GM21825 (cell line): Measurements from ENCODE around the gene EHD3.
A peak's percentile ranks its signal among the peaks of the same experiment; 100 is the strongest.

ENCODE experiments used
- ATAC-seq: cut with Tn5 transposase; IDR thresholded peaks from one replicate; pipeline ENCODE4 v1.9.1; 2021; ENCODE audit warnings: mild to moderate bottlenecking, moderate library complexity; ENCODE audit not compliant: unreplicated experiment

The EHD3 gene

DNA sequence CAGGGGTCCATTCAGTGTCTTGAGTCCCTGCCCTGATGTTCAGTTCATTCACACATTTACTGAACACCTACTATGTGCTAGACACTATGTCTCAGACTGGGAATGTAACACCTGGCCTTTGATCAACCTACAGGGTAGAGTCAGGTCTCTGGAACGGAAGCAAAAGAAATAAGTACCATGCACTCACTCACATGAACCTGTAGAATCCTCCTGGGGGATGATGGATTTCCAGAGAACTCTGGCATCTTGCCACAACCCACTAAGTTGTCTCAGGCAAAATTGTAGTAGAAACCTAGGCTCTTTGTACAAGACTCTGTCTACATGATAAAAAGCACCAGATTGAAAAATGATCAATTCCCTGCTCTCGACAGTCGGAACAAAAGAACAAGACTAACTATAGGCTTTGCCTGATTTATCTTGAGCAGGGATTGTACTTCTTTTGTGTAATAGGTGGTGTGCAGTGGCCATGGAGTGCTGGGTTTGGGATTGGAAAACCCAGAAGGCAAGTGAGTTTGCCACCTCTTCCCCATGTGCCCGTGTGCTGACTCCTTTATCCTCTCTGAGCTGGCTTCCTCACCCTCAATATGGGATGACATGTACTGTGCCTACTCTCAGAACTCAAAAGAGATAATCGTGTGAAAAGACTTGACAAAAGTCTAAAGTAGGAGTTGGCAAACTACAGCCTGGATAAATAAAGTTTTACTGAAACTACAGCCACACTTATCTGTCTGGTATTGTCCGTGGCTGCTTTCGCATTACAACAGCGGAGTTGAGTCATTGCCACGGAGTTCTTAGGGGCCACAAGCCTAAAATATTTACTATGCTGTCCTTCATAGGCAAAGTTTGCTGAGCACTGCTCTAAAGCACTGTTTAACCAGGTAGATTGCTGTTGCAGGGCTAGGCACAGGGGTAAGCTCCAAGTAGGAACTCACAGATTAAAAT, 21.0 kb upstream of the EHD3 start:
- no peak for ATAC-seq

DNA sequence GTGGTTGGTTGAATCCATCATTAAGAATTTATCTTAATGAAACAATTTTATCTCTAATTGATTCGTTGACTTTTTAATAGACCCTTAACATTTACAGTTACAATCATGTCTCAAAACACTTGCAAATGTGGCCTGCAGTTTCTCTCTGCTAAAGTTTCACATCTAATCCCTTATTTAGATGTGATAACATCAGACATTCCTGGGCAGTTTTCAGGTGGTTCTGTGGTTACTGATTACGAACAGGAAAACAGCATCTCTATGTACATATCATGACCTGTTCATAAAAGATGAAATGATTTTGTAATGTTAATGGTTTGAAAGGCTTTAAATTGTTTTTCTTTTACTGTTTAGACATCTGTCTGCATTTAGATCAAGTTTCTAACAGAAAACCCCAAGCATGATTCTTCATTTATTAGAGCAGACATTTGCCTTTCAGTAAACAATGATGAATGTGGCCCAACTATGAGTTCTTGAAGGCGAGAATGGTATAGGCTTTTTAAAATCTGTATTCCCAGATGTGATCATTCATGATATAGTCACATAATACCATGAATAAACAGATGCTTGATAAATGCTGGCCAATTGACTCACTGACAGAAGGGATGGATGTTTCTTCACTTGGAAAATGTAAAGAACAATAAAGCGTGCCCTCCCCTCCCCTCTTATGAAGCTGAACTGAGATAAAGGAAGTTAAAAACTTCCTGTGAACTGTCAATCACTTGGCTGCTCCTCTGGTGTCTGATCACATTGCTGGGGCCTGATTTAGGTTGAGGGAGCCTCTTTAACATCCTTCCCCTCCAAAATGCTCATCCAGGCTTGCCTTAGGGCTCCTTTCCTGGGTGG, 20.1 kb upstream of the EHD3 start:
- ATAC-seq: no peak

DNA sequence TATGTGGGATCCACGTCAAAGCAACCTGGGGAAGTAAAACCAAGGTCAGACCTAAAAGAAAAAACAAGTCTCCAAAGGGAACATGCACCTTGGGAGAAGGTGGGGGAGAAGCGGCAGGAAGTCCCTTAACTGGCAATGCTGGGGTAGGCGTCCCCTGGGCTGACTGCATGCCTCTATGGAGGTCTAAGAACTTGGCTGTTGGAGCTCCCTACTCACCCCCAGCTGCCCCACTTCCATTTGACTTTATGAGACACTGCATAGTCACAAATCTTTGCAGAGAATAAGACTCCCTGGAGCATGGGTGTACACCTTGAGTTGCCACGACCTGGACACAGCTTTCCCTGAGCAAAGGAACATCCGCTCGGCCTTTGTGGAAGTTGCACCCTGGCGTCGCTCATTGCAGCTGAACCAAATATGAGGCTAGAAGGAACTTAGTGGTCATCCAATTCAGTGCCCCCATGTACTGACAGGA, 19.5 kb upstream of the EHD3 start:
- no peak for ATAC-seq

DNA sequence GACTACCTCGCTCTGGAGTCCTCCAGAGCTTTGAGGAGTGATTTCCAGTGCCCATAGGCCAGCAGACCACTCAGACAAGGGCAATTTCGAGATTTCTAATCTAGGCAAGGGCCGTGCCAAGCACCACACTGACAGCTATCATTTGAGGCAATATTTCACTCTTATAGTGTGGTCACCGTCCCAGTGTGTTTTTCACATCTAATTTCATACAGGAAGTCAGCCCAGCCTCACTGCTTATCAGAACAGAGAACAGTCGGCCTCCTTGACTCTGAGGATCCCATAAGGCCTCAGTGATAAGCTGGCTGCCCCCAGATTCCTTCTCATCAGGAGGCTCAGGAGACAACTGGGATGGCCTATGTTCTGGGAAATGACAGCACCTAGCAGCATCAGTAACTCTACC, 17.2 kb upstream of the EHD3 start:
- ATAC-seq: peak; percentile 40

DNA sequence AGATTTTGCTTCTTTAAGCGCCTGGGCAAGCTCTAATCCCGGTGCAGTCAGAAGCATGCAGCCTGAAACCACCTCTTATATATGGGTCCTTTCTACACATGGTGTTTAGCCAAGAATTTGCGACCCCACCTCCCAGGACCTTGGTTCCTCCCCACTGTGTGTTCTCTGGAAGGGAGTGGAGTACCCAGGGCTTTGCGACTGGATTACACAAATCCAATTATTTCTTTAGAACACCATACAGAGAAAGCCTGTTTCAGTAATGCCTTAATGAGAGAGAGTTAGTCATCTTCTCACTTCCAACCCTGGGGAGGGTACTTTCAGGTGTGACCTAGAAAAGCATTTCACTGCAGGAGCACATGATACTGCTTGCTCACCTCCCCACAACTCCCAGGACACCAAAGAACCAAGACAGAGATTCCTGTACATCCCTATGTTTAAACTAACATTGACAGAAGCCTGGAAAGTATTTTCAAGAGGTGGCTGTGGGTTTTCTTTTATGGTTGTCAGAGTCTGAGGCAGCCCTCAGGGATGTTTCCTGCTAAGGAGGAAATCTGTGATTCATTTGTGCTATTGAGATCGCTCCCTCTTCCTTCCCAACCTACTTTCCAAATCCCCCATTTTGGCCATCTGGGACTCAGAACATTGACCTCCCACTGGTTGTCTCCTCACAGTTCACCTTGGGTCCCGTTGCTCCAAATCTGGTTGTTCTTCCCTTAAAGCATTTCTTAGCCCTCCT, 16.3 kb upstream of the EHD3 start, which contains the start of gene CAPN14:
CAPN14 (minus strand) TSS at position 51 of the 736 bp plus-strand sequence. CDS start 12,068 bp downstream, outside the sequence.
- ATAC-seq: no peak

DNA sequence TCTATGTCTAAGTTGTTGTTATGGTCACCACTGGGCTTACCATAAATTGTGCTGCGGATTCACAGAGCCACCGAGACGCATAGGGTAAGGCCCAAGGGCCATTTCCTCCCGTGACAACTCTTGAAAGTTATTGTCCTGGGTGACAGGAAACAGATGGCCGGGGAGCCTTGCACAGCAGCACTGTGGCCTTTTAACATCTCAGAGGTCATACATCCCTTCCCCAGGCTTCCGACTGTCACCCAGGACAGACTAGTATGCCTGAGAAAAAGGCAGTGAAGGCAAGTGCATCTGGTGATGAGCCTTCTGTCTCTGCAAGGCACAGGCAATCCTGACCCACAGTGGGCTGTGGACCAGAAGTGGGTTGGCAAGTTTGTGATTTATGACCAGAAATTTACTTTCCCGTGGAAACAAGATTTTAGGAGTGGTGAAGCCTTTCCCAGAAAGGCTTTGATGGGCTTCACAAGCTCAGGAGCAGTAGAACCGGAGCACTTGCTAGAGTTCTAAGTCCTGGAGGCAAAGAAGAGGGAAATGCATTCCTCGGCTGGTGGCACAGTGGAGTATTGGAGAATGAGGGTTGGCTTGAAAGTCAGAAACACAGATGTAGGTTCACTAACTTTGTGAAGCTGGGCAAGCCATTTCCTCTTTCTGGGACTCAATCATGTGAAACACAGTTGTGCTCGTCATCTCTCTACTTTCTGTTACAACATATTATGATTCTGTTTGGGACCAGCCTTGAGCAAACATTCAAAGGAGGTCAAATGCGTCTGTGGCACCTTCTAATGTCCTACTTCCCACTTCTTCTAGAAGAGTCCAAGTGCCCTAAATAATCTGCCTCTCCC, 14.6 kb upstream of the EHD3 start:
- peak; percentile 73 for ATAC-seq

DNA sequence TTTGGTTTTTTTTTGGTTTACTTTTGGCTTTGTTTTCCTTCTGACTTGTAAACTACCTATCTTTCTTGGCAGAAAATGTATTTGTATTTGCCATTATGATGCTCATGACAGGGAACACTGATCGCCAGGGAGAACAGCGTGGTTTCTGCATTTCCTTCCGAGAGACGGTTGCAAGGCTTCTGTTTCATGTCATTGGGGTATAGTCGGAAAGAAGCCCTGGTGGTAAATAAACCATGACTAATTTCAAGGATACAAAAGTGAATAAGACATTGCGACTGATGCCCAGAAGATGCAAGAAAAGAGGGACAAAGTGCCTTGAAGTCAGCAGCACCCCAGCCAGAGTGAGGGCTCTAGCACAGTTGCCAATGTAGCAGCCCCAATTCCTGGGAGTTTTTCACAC, 12.4 kb upstream of the EHD3 start:
- ATAC-seq: no peak

DNA sequence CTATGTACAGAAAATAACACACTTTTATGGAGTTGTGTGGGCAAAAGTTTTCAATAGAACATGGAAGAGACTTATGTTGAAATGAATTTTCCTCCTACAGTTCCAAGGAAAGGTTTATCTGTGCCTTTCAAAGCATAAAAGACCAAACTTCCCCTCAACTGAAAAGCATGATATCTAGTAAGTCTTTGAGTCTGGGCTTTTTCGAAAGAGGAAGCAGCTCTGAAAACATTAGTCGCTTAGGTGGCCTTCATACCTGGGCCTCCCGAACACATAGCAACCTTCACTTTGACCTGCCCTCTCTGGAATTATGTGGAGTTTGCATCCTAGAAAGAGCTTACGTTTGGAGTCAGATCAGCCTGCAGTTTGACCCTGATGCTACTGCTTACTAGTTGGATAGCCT, 11.9 kb upstream of the EHD3 start:
- ATAC-seq: no peak

DNA sequence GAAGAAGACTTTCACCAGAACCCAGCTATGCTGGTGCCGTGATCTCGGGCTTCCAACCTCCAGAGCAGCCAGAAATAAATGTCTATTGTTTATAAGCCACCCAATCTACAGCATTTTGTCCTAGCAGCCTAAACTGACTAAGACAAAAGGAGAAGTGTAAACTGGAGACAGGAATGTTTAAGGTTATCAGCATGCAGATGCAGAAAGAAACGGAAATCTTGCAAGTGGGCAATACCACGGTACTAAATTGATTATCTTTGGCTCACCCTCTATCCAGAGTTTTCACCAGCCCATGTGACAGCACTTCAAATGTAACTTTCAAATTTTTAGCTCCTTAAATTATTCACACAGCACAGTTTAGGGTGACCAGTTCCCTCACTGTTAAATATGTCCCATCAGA, 10.9 kb upstream of the EHD3 start:
- no peak for ATAC-seq

DNA sequence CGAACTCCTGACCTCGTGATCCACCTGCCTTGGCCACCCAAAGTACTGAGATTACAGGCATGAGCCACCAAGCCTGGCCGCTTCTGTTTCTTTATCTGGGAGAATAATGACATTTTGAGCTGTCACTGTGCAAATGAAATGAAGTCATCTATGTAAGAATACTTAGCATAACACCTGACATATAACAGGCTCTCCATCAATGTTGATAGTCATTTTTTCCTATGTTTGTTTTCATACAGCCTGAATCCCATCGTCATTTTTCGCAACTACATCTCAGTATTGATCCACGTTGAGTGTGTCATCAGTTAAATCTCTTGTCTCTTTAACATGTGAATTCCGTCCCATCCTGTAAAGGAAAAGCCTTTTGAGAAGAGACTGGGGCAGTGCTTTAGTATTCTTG, 10.2 kb upstream of the EHD3 start:
- no peak for ATAC-seq

DNA sequence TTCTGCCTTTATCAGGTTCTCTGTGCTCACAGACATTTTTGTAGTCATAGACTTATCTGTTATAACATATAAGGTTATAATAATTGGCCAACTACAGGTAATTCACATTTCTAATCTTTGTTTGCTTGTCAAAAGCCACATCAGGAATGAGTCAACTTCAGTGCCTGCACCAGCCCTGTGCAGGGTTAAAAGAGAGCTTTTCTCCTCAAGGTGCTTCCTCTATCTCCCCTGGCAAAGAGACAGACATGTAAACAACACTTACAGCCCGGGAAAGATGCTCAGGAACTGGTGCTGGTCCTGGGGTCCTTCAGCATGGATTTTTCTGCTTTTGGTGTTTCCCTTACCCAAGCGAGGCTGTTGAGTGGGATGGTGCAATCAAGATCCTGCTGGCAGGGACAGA, 7.7 kb upstream of the EHD3 start:
- ATAC-seq: no peak

DNA sequence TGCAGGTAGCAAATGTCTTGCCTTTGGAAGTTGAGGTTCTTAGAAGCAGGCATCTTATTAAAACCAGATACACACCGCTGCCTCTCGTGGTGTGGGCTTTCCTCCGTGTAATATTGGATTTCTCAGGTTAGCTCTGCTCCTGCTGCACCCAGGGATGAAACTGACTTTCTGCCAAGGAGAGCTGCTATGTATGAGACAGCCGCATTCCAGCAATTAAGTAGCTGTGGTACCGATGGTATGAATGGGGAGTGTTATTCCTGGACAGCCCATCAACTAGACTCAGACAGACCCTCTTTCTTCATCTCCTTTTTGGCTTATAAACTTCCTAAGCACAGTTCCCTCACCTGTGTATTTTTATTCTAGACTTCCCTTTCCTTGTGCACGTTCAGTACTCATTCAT, 6.8 kb upstream of the EHD3 start:
- no peak for ATAC-seq

DNA sequence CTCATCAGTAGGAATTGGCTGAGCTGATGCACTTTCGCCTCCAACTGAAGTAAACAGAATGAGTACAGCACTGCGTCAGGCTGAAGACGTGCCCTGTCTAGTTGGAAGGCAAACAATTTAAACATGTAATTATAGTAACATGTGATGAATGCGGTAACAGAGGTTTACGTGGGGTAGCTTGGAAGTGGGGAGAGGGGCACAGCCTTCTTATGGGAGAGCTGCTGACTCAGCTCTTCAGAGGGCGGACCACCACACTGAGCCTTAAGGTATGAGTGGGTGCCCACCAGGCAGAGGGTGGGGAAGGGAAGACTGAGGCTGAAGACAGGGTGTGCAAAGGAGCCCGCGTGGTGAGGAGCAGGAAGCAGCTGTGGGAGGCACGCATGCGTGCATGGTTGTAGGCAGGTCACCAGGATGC, 6.2 kb upstream of the EHD3 start:
- no peak for ATAC-seq

DNA sequence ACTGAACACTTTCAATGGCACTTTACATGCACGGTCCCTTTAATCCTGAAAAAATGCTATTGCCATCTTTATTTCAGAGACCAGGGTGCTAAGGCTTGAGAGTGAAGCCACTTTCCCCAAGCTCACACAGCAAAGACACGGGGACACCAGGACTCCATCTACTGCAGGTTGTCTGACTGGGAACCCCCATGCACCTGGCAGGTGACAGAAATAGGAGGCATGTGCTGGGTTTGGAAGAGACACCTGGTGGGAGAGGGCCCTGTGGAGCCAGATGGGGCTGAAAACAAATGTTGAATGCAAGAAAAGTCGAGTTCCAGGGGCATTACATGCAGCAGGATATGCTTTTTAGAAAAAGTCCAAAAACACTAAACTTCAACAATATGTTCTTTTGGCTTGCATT, 5.2 kb upstream of the EHD3 start:
- no peak for ATAC-seq

DNA sequence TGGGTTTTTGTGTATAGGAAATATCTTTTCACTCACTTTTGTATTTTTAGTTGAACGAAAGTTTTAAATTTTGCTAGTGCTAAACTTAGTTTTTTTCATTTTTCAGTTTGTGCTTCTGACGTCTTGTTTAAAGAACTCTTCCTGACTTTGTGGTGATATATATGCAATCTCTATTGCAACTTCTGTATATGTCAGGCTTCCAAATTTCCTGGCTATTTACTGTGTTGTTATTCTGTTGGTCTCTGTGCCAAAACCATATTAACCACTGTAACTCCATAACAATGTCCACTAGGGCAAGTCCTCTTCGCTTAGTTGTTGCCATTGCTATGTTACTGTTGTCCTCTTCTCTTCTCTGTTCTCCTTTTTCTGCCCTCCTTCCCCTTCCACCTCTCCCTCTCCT, 3.2 kb upstream of the EHD3 start:
- no peak for ATAC-seq

DNA sequence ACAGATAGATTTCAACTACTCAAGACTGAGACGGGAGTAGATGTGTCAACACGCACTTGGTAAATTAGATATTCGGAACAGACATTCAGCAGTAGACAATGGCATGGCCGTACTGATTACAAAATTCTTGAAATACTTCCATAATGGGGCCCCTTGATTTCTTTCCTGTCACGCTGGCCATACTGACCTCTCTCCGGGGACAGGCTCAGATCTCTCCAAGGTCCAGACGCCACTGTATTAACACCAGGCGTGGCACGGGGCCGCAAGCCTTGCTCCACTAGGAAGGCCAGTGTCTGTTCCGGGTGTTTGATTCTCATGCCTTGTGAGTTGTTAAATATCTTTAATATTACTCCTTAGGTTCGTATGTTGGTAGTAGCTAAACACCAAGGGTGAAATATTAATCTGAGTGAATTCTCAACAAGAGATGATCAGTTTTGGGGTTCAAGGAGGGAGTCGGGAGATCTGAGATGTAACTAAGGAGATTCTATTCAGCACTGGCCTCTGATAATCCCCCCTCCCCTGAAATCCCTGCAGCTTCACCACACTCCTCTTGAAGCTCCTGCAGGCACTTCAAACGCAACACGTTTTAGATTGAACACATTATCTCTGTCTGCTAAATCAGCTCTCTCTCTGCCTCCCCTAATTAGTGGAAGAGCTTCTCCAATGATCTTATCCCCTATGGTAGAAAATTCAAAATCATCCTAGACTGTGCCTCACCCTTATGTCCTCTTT, 2.2 kb upstream of the EHD3 start:
- no peak for ATAC-seq

DNA sequence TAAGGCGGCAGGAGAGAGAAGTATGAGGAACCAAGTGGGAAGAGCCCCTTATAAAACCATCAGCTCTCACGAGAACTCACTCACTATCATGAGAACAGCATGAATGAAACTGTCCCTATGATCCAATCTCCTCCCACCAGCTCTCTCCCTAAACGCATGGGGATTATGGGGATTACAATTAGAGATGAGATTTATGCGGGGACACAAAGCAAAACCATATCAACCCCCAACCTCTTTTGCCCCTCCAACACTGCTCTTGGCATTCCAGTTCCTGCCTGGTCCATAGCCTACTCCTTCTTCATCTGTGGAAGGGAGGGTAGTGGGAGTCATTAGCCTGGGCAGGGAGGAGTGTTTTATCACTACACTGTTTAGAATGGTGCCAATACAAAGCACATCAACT, 1.4 kb upstream of the EHD3 start:
- no peak for ATAC-seq

DNA sequence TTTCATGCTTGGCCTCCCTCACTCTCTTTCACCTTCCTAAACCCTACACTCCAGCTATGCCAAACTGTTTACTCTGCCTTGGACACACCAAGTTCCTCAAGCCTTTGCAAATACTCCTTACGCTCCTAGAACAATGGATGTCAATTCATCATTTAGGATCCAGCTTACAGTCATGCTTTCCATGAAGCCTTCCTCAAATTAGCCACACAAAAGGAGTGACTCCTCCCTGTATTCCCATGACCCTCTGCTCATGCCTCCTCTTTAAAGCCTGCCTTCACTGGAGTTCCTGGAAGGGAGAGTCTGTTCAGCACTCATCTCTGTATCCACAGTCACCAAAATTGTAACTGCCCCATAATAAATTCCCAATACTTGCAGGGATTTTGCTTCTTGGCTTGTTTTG, 721 bp upstream of the EHD3 start:
- no peak for ATAC-seq

DNA sequence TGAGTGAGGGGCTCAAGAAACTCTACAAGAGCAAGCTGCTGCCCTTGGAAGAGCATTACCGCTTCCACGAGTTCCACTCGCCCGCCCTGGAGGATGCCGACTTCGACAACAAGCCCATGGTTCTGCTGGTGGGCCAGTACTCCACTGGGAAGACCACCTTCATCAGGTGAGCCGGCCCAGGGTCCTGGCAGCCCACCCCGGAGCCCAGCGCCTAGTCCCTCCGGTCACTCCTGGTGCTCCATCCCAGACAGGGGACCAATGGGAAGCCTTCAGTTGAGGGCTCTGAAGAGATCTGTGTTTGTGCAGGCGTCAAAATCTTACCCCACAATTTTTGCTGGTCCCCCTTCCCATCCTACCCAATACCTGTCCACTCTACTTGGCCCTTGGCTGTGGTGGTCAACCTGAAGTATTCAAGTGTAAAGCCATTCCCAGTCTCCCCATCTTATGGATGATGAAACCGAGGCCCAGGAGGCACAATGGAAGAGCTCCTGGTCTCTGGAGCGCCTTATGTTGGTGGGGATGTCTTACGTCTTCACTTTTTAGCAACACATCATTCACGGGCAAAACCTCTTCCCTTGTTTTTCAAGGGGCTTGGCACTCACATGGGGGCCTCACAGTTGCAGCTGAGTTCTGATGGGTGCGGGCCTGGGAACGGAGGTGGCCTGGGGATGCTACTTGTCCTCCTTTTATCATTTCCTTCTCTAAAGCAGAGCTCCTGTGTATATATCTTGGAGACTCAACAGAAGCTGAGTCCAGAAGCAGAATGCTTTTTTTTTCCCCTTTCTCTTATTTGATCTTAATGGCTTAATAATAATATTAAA, 941 bp downstream of the EHD3 start:
- ATAC-seq: no peak
